H1 (cell line): ENCODE results near the gene DESI1. TPM values are rescaled to one million over a fixed set of nuclear protein-coding genes. Genes with fewer than 3 reads are reported as not detected.

Experiments used
- CREB1 ChIP-seq: IDR thresholded peaks from 2 replicates; pipeline ENCODE4 v1.6.1; 2012; ENCODE audit warnings: inconsistent platforms
- CTCF ChIP-seq, 3 experiments: IDR thresholded peaks; 1 replicate in 2 of 3; 2 replicates in 1 of 3; pipeline versions ENCODE4 v1.5.1 to v1.6.1; 2011; ENCODE audit warnings: low read length in 3 of 3, mild to moderate bottlenecking in 3 of 3, inconsistent platforms in 2 of 3, low read depth in 1 of 3, moderate library complexity in 1 of 3; ENCODE audit not compliant: insufficient read depth in 1 of 3; ENCODE audit errors: control extremely low read depth in 1 of 3
- TAF7 ChIP-seq: optimal IDR thresholded peaks from 2 replicates; pipeline ENCODE3; 2011; ENCODE audit warnings: low read depth, mild to moderate bottlenecking, inconsistent platforms, low read length, moderate library complexity, borderline replicate concordance
- polyA plus RNA-seq, 7 experiments: library from polyadenylated mRNA; depleted of rRNA in 3 of 7; stranded (reverse) in 5 of 7; unstranded in 2 of 7; fragments of >200 nt in 5 of 7; fragments of 200-250 nt in 2 of 7; gene quantifications; 1 replicate in 5 of 7; 2 replicates in 1 of 7; 4 replicates in 1 of 7; pipeline versions ENCODE4 v1.2.1 to v1.2.3, GENCODE V29; 2011 to 2013; ENCODE audit warnings: missing spikeins in 2 of 7, mixed read lengths in 2 of 7
- total RNA-seq: library from RNA; stranded (reverse); fragmentation: NEBNext Ultra II Directional; extraction: Animal tissue kit (Norgen Biotek cat#: 25700); gene quantifications from 2 replicates; pipeline ENCODE4 v1.2.1, GENCODE V29; 2021

DESI1 gene
- total and polyA plus RNA-seq, 2 of the 8 experiments (the other 6 are each of a cell fraction or from before 2014, with no cell fraction given), result 27.6 to 34.3 TPM

- TF ChIP-seq CTCF (IDR thresholded peaks at IDR 0.05; ENCODE audit: control extremely low read depth in 1 of 3, insufficient read depth in 1 of 3, low read depth in 1 of 3, low read length in 3 of 3), result no peak
- TF ChIP-seq CREB1, result no peak
- TF ChIP-seq TAF7, result no peak
These were observed 42.7 kb downstream of the DESI1 start (continued) for GRCh38 chr22:41578114-41578513.
